B cell (primary cell): ENCODE results near the gene TPH2. TPM values are rescaled to one million over a fixed set of nuclear protein-coding genes. Genes with fewer than 3 reads are reported as not detected.

ENCODE experiments used
- ATAC-seq: fragments of 200-7000 bp; cut with Tn5 transposase; one replicate; pipeline ENCODE4 v1.10.0; 2021; ENCODE audit warnings: low read depth, mild to moderate bottlenecking, moderate number of reproducible peaks, moderate library complexity
- CTCF ChIA-PET: fragments of 350-600 bp; sonication (Branson Sonifier 250); formaldehyde crosslinking; loops from one replicate; lab custom pipeline; 2021; ENCODE audit warnings: antibody characterized with exemption, inconsistent platforms; lab: Charles Lee
- POLR2A ChIA-PET: fragments of 350-600 bp; sonication (Branson Sonifier 250); formaldehyde crosslinking; loops from one replicate; lab custom pipeline; 2021; ENCODE audit warnings: antibody characterized with exemption; lab: Charles Lee
- DNase-seq: peaks from one replicate; pipeline ENCODE4 v3.0.0; 2013
- H2AFZ ChIP-seq: 2 replicates; pipeline ENCODE4 v1.6.1; 2012; ENCODE audit warnings: mild to moderate bottlenecking, low read depth, low read length; ENCODE audit not compliant: insufficient read depth, poor library complexity, severe bottlenecking
- H3K27ac ChIP-seq, 2 donors: 1 replicate in 1 of 2; 2 replicates in 1 of 2; pipeline ENCODE4 v1.5.1; 2012 to 2013; ENCODE audit warnings: low read length in 2 of 2, mild to moderate bottlenecking in 2 of 2, moderate library complexity in 1 of 2
- H3K27me3 ChIP-seq, 4 experiments: fragments of 200-600 bp in 1 of 4; sonication (generic) in 1 of 4; replicated peaks in 1 of 4; 1 replicate in 2 of 4; 2 replicates in 2 of 4; pipeline versions ENCODE4 v1.6.1 to v1.7.0; 2013 to 2016; ENCODE audit warnings: low read length in 3 of 4, mild to moderate bottlenecking in 2 of 4, mixed read lengths in 1 of 4, moderate library complexity in 1 of 4; ENCODE audit not compliant: insufficient read depth in 4 of 4, control insufficient read depth in 3 of 4; ENCODE audit errors: control extremely low read depth in 1 of 4
- H3K36me3 ChIP-seq, 2 experiments: replicated peaks in 1 of 2; 1 replicate in 1 of 2; 2 replicates in 1 of 2; pipeline versions ENCODE4 v1.6.1 to v1.7.1; 2013; ENCODE audit warnings: low read length in 1 of 2; ENCODE audit not compliant: insufficient read depth in 2 of 2, control insufficient read depth in 1 of 2; ENCODE audit errors: control extremely low read depth in 1 of 2, extremely low read depth in 1 of 2
- H3K4me1 ChIP-seq, 2 donors: fragments of 200-600 bp in 1 of 2; sonication (generic) in 1 of 2; 1 replicate in 1 of 2; 2 replicates in 1 of 2; pipeline versions ENCODE4 v1.5.1 to v1.6.1; 2013 to 2017; ENCODE audit warnings: low read length in 2 of 2; ENCODE audit not compliant: control insufficient read depth in 2 of 2, insufficient read depth in 2 of 2
- H3K4me2 ChIP-seq: replicated peaks from 2 replicates; pipeline ENCODE3; 2012; ENCODE audit warnings: mild to moderate bottlenecking, low read depth, low read length; ENCODE audit not compliant: poor library complexity, severe bottlenecking
- H3K4me3 ChIP-seq, 5 experiments: fragments of 200-600 bp in 1 of 5; sonication (generic) in 1 of 5; 1 replicate in 3 of 5; 2 replicates in 2 of 5; pipeline versions ENCODE4 v1.5.1 to v1.7.0; 2011 to 2016; ENCODE audit warnings: low read length in 4 of 5, mild to moderate bottlenecking in 4 of 5, low read depth in 2 of 5, control low read depth in 1 of 5, moderate library complexity in 1 of 5; ENCODE audit not compliant: insufficient read depth in 1 of 5; ENCODE audit errors: control extremely low read depth in 1 of 5, extremely low read depth in 1 of 5
- H3K79me2 ChIP-seq: fragments of 200-600 bp; sonication (generic); one replicate; pipeline ENCODE4 v1.6.0; 2016; ENCODE audit warnings: low read length; ENCODE audit not compliant: control insufficient read depth, insufficient read depth
- H3K9ac ChIP-seq: fragments of 200-600 bp; sonication (generic); 2 replicates; pipeline ENCODE4 v1.6.1; 2017; ENCODE audit warnings: mild to moderate bottlenecking, low read length, moderate library complexity
- H3K9me3 ChIP-seq, 3 donors: one replicate each; pipeline versions ENCODE4 v1.6.1 to v1.7.1; 2013; ENCODE audit warnings: low read length in 2 of 3; ENCODE audit not compliant: control insufficient read depth in 2 of 3, insufficient read depth in 1 of 3; ENCODE audit errors: control extremely low read depth in 1 of 3
- H4K20me1 ChIP-seq: 2 replicates; pipeline ENCODE4 v1.6.0; 2012; ENCODE audit warnings: mild to moderate bottlenecking, low read length; ENCODE audit not compliant: insufficient read depth, control insufficient read depth, poor library complexity, severe bottlenecking
- H3K27ac Mint-ChIP-seq: one replicate; pipeline ENCODE4 v1.8.0; 2021; ENCODE audit warnings: mixed read lengths
- H3K27me3 Mint-ChIP-seq: one replicate; pipeline ENCODE4 v1.8.0; 2021; ENCODE audit warnings: mixed read lengths
- H3K4me1 Mint-ChIP-seq: one replicate; pipeline ENCODE4 v1.8.0; 2021; ENCODE audit warnings: mixed read lengths
- H3K4me3 Mint-ChIP-seq: one replicate; pipeline ENCODE4 v1.8.0; 2021; ENCODE audit warnings: mixed read lengths
- H3K9me3 Mint-ChIP-seq: one replicate; pipeline ENCODE4 v1.8.0; 2022; ENCODE audit warnings: mixed read lengths; ENCODE audit not compliant: insufficient read depth
- CTCF ChIP-seq: fragments of 200-600 bp; IDR thresholded peaks from one replicate; pipeline ENCODE4 v1.8.0; 2022; ENCODE audit warnings: antibody characterized with exemption, mild to moderate bottlenecking
- EZH2 ChIP-seq: IDR thresholded peaks from 2 replicates; pipeline ENCODE4 v1.6.1; 2012; ENCODE audit warnings: borderline replicate concordance, low read depth, mild to moderate bottlenecking, moderate library complexity, low read length; ENCODE audit not compliant: insufficient read depth, poor library complexity, severe bottlenecking
- WGBS: methylation state at CpG from one replicate; pipeline ENCODE4 v1.1.5; 2013; ENCODE audit warnings: missing lambda C conversion rate; ENCODE audit not compliant: insufficient coverage; 5-methylcytosine and 5-hydroxymethylcytosine counted together
- intact Hi-C: fragments of 100-400 bp; cut with micrococcal nuclease; formaldehyde crosslinking; loops from one replicate; pipeline ENCODE4 v1.10.0; 2022
- polyA plus RNA-seq: library from polyadenylated mRNA; depleted of rRNA; stranded (reverse); fragments of >200 nt; gene quantifications from 2 replicates; pipeline ENCODE4 v1.2.3, GENCODE V29; 2012
- total RNA-seq, 2 donors: library from RNA; stranded (reverse); fragments of 120-200 nt in 1 of 2; gene quantifications; 1 replicate in 1 of 2; 2 replicates in 1 of 2; pipeline versions ENCODE4 v1.2.3 to v1.2.4, GENCODE V29; 2013 to 2022

TPH2 gene
- total and polyA plus RNA-seq, 2 donors (not counting 1 experiment from before 2014, with no cell fraction given), result not detected

GRCh38 chr12:72063073-72063472, 124.4 kb downstream of the TPH2 start:
- ATAC-seq (no peak), DNase-seq (no peak)
- H3K9ac ChIP-seq, result no peak overlapping the region
- H3K4me2 ChIP-seq, result no peak overlapping the region
- H3K27me3 ChIP-seq, result no peaks in the 10 kb centered on the region
- H3K36me3 ChIP-seq, result no peaks in the 10 kb centered on the region
- no peaks in the 10 kb centered on the region for H4K20me1 ChIP-seq
- TF ChIP-seq EZH2, result no peak
- TF ChIP-seq CTCF, result no peak
- Mint-ChIP-seq H3K9me3 (no peaks in the 10 kb centered on the region), H3K27me3 (no peaks in the 10 kb centered on the region), H3K4me3 (no peak overlapping the region), H3K4me1 (no peaks in the 10 kb centered on the region), H3K27ac (no peak overlapping the region)
- no peak overlapping the region for H2AFZ ChIP-seq
- no peaks in the 10 kb centered on the region for H3K79me2 ChIP-seq
- WGBS, result no CpG with 5 or more reads among the region's 2 CpGs
- H3K9me3 ChIP-seq, result no peaks in the 10 kb centered on the region
- H3K4me1 ChIP-seq, result no peaks in the 10 kb centered on the region
- intact Hi-C loops, result no loop called here
- H3K27ac ChIP-seq, result no peak overlapping the region
- CTCF ChIA-PET, result no interaction called here
- no peak overlapping the region for H3K4me3 ChIP-seq
- POLR2A ChIA-PET, result no interaction called here

GRCh38 chr12:72071030-72071429, 132.4 kb downstream of the TPH2 start:
- 100% methylated on average over 1 of the region's 2 CpGs for WGBS
- Histone ChIP-seq H3K27ac (no peak overlapping the region), H3K9me3 (peaks cover 1 to 9% (median 3%) of the 10 kb centered on the region in 3 donors), H3K4me2 (no peak overlapping the region), H3K79me2 (no peaks in the 10 kb centered on the region), H3K4me3 (no peak overlapping the region), H3K9ac (no peak overlapping the region), H3K4me1 (no peaks in the 10 kb centered on the region), H2AFZ (no peak overlapping the region), H3K27me3 (no peaks in the 10 kb centered on the region), H3K36me3 (no peaks in the 10 kb centered on the region), H4K20me1 (no peaks in the 10 kb centered on the region)
- intact Hi-C loops, result no loop called here
- ChIA-PET CTCF (no interaction called here), POLR2A (no interaction called here)
- no peaks in the 10 kb centered on the region for H3K27me3 Mint-ChIP-seq
- TF ChIP-seq EZH2, result no peak
- no peak for TF ChIP-seq CTCF
- no peaks in the 10 kb centered on the region for H3K4me1 Mint-ChIP-seq
- DNase-seq, result no peak
- no peak overlapping the region for H3K4me3 Mint-ChIP-seq
- peaks cover 6% of the 10 kb centered on the region for H3K9me3 Mint-ChIP-seq
- no peak overlapping the region for H3K27ac Mint-ChIP-seq
- ATAC-seq, result no peak
